K562 (cell line): ENCODE results near the gene CDK9. TPM values are rescaled to one million over a fixed set of nuclear protein-coding genes. Genes with fewer than 3 reads are reported as not detected.

Experiments
- ATAC-seq: fragments of 200-7000 bp; cut with Tn5 transposase; 3 replicates; pipeline ENCODE4 v1.9.1; 2020; ENCODE audit warnings: moderate library complexity
- BruUV-seq: library from RNA; stranded (reverse); fragments of 400-500 nt; replicated peaks from 2 replicates; lab custom pipeline; 2021; lab: Mats Ljungman, UMichigan
- CTCF ChIA-PET: fragments of 300-600 bp; formaldehyde crosslinking; extraction: SDS; loops from one replicate; lab custom pipeline; 2021; ENCODE audit warnings: low intra/inter-chr PET ratio; lab: Yijun Ruan, JAX
- POLR2A ChIA-PET: fragments of 300-600, 350-650 bp; sonication (Branson Sonifier 250); formaldehyde crosslinking; extraction: SDS; loops from one replicate; lab custom pipeline; 2021; ENCODE audit warnings: antibody characterized with exemption, inconsistent platforms; lab: Yijun Ruan, JAX
- DNase-seq, 4 experiments: peaks; one replicate each; pipeline versions ENCODE4 v3.0.0 to v3.0.0-alpha.2; 2011 to 2018; ENCODE audit warnings: low spot score in 3 of 4, mixed read lengths in 3 of 4; ENCODE audit errors: extremely low read depth in 1 of 4
- FAIRE-seq: peaks from 2 replicates; lab custom pipeline; 2011; peaks lifted over from hg19 to GRCh38; lab: Jason Lieb, UNC
- H2AFZ ChIP-seq: 2 replicates; pipeline ENCODE4 v1.6.0; 2011; ENCODE audit warnings: low read depth, low read length, control low read depth, inconsistent platforms
- H3K27ac ChIP-seq: fragments of 200-600 bp; 3 replicates; pipeline ENCODE4 v1.8.0; 2011; ENCODE audit warnings: low read depth, mild to moderate bottlenecking, control low read depth, inconsistent platforms, low read length, moderate library complexity, mixed read lengths; ENCODE audit errors: extremely low read depth
- H3K27me3 ChIP-seq, 2 experiments: fragments of 300-600 bp in 1 of 2; 2 replicates in 1 of 2; 3 replicates in 1 of 2; pipeline versions ENCODE4 v1.6.0 to v1.8.0; 2011; ENCODE audit warnings: inconsistent platforms in 2 of 2, low read length in 2 of 2, mild to moderate bottlenecking in 1 of 2, mixed read lengths in 1 of 2, moderate library complexity in 1 of 2; ENCODE audit not compliant: control insufficient read depth in 2 of 2, insufficient read depth in 2 of 2
- H3K36me3 ChIP-seq: fragments of 300-600 bp; 3 replicates; pipeline ENCODE4 v1.8.0; 2011; ENCODE audit warnings: mild to moderate bottlenecking, low read length, inconsistent platforms; ENCODE audit not compliant: control insufficient read depth, insufficient read depth
- H3K4me1 ChIP-seq, 2 experiments: fragments of 200-600 bp in 1 of 2; replicated peaks in 1 of 2; 2 replicates in 1 of 2; 3 replicates in 1 of 2; pipeline versions ENCODE4 v1.5.1 to v1.8.0; 2011; ENCODE audit warnings: inconsistent platforms in 2 of 2, low read length in 2 of 2, mild to moderate bottlenecking in 1 of 2, mixed read lengths in 1 of 2, moderate library complexity in 1 of 2; ENCODE audit not compliant: control insufficient read depth in 2 of 2, insufficient read depth in 2 of 2
- H3K4me2 ChIP-seq: 2 replicates; pipeline ENCODE4 v1.6.1; 2011; ENCODE audit warnings: low read length, control low read depth, inconsistent platforms, mixed read lengths; ENCODE audit not compliant: insufficient read depth
- H3K4me3 ChIP-seq: fragments of 200-600 bp; sonication (generic), shearing (Covaris generic); 2 replicates; pipeline ENCODE4 v1.5.1; 2016; ENCODE audit warnings: control low read depth, inconsistent platforms
- H3K79me2 ChIP-seq: fragments of 200-600 bp; 3 replicates; pipeline ENCODE4 v1.8.0; 2011; ENCODE audit warnings: low read length, inconsistent platforms; ENCODE audit not compliant: control insufficient read depth, insufficient read depth
- H3K9ac ChIP-seq, 2 experiments: 2 replicates each; pipeline versions ENCODE4 v1.6.0 to v1.6.1; 2011; ENCODE audit warnings: low read depth in 2 of 2, low read length in 2 of 2, control low read depth in 1 of 2, inconsistent platforms in 1 of 2, mild to moderate bottlenecking in 1 of 2, mixed read lengths in 1 of 2; ENCODE audit not compliant: insufficient read depth in 1 of 2
- H3K9me1 ChIP-seq: one replicate; pipeline ENCODE4 v1.6.0; 2011; ENCODE audit warnings: inconsistent platforms, mild to moderate bottlenecking, low read length, moderate library complexity; ENCODE audit not compliant: control insufficient read depth, insufficient read depth
- H3K9me3 ChIP-seq: replicated peaks from 2 replicates; pipeline ENCODE4 v1.5.1; 2011; ENCODE audit warnings: low read depth, low read length, inconsistent platforms; ENCODE audit not compliant: control insufficient read depth, insufficient read depth
- H4K20me1 ChIP-seq: replicated peaks from 2 replicates; pipeline ENCODE4 v1.6.1; 2011; ENCODE audit warnings: low read length, inconsistent platforms, mixed read lengths; ENCODE audit not compliant: control insufficient read depth, insufficient read depth
- C11orf30 ChIP-seq: fragments of 450-650 bp; IDR thresholded peaks from 2 replicates; pipeline ENCODE4 v1.6.1; 2016; ENCODE audit warnings: low read depth, mild to moderate bottlenecking
- CHAMP1 ChIP-seq: fragments of 450-650 bp; IDR thresholded peaks from 2 replicates; pipeline ENCODE4 v1.6.1; 2016; ENCODE audit warnings: mild to moderate bottlenecking
- E2F4 ChIP-seq: sonication (generic); formaldehyde crosslinking; IDR thresholded peaks from 2 replicates; pipeline ENCODE4 v1.8.0; 2022; ENCODE audit warnings: mild to moderate bottlenecking, low read depth, missing genetic modification reagents
- MAFF ChIP-seq: IDR thresholded peaks from 2 replicates; pipeline ENCODE4 v1.6.1; 2012; ENCODE audit warnings: low read length, improper control_type of control experiment
- MCM5 ChIP-seq: fragments of 450-650 bp; IDR thresholded peaks from 2 replicates; pipeline ENCODE4 v1.6.1; 2016; ENCODE audit warnings: low read depth
- NCOA4 ChIP-seq: fragments of 450-650 bp; IDR thresholded peaks from 2 replicates; pipeline ENCODE4 v1.6.1; 2018; ENCODE audit warnings: mild to moderate bottlenecking; ENCODE audit not compliant: partially characterized antibody
- PCBP2 ChIP-seq: fragments of 200-400 bp; formaldehyde crosslinking; IDR thresholded peaks from 2 replicates; pipeline ENCODE4 v1.6.1; 2018; ENCODE audit warnings: low read length, low read depth, mild to moderate bottlenecking, moderate library complexity; ENCODE audit not compliant: poor library complexity, severe bottlenecking
- POLR2AphosphoS2 ChIP-seq: IDR thresholded peaks from 2 replicates; pipeline ENCODE4 v1.6.1; 2012; ENCODE audit warnings: low read length, improper control_type of control experiment
- SREBF1 ChIP-seq: fragments of 150-350 bp; IDR thresholded peaks from 2 replicates; pipeline ENCODE4 v1.6.1; 2014; ENCODE audit warnings: antibody characterized with exemption, low read depth, low read length, borderline replicate concordance
- THRB ChIP-seq: fragments of 450-650 bp; formaldehyde crosslinking; conservative IDR thresholded peaks from 2 replicates; pipeline ENCODE4 v1.4.0; 2022; ENCODE audit warnings: mild to moderate bottlenecking, missing genetic modification characterization
- WHSC1 ChIP-seq: IDR thresholded peaks from one replicate; pipeline ENCODE4 v1.6.1; 2012; ENCODE audit warnings: low read length, control low read depth, inconsistent platforms
- ZNF395 ChIP-seq: fragments of 200-800 bp; sonication (Bioruptor generic); IDR thresholded peaks from 2 replicates; pipeline ENCODE4 v1.6.1; 2017; ENCODE audit warnings: missing genetic modification characterization, missing compliant biosample characterization
- ZNF584 ChIP-seq: fragments of 200-800 bp; sonication (Bioruptor generic); IDR thresholded peaks from 2 replicates; pipeline ENCODE4 v1.6.1; 2016; ENCODE audit warnings: low read depth, mild to moderate bottlenecking, missing genetic modification characterization, missing compliant biosample characterization
- WGBS: fragments of 100-300 bp; shearing (Covaris generic); methylation state at CpG from one replicate; pipeline ENCODE4 v1.1.6; 2016; ENCODE audit warnings: low coverage, mixed read lengths; ENCODE audit not compliant: insufficient coverage; ENCODE audit errors: missing lambda C conversion rate; 5-methylcytosine and 5-hydroxymethylcytosine counted together
- in situ Hi-C: fragments of 300-500 bp; cut with MboI; formaldehyde crosslinking; loops from 4 replicates; pipeline ENCODE4 v1.15.0; 2018; ENCODE audit warnings: inconsistent platforms, mixed read lengths
- intact Hi-C: fragments of 100-400 bp; cut with micrococcal nuclease; formaldehyde crosslinking; loops from 2 replicates; pipeline ENCODE4 v1.14.2; 2022
- polyA plus RNA-seq, 8 experiments: library from polyadenylated mRNA; depleted of rRNA in 4 of 8; stranded (reverse) in 5 of 8; unstranded in 3 of 8; fragments of >200 nt; fragmentation: Nextera tagmentation in 2 of 8; fragmentation: Illumina TruSeq in 1 of 8; extraction: Ambion mirVana in 2 of 8; extraction: Trizol in 1 of 8; gene quantifications; 2 replicates each; pipeline versions ENCODE4 v1.2.1 to v1.2.3, GENCODE V29; 2011 to 2014; ENCODE audit warnings: inconsistent platforms in 1 of 8, missing spikeins in 1 of 8
- total RNA-seq, 7 experiments: library from RNA; depleted of rRNA in 6 of 7; stranded (reverse); fragments of >200 nt in 6 of 7; fragmentation: Illumina TruSeq in 2 of 7; extraction: Trizol in 2 of 7; gene quantifications; 2 replicates each; pipeline versions ENCODE4 v1.2.1 to v1.2.3, GENCODE V29; 2011 to 2021; ENCODE audit warnings: low replicate concordance in 1 of 7
- TF ChIP-seq, protein P1 (sequence below): fragments of 450-650 bp; formaldehyde crosslinking; IDR thresholded peaks from 2 replicates; pipeline ENCODE4 v1.4.0; 2022; ENCODE audit warnings: missing genetic modification characterization

Gene CDK9
- total and polyA plus RNA-seq, 9 of the 15 experiments (the other 6 are each of a cell fraction or from before 2014, with no cell fraction given), result 4.2 to 78.6 (median 33.0) TPM

DNA sequence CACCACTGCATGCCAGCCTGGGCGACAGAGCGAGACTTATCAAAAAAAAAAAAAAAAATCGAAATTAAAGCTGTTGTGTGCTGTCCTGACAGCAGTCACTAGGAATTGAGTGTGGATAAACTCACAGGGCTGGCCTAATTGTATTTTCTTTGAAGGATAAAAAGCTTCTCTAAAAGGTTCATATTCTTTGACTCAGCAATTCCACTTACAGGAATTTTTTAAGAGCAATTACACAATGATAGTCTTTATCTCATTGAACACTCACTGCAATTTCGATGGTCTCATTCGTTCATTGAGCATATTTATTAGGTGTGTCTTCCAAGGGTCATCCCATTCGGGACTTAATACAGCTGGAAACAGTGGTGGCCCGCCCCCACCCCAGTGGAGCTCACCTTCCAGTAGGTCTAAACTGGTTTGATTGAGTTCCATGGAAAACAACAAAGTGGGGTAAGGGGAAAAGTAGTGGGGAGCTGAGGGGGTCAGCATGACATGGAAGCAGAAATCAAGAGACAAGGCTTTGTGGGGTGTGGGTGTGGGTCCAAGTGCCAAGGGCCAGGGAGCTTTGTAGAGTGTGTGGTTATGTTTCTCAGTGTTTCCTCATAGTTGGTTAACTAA lies 6.7 kb downstream of the CDK9 start:
- H3K9me1 ChIP-seq, result no peaks in the 10 kb centered on the region
- FAIRE-seq (no peak), DNase-seq (no peak), ATAC-seq (peak; percentile 23)
- peaks cover 57% of the 10 kb centered on the region for H3K36me3 ChIP-seq
- H3K27ac ChIP-seq, result no peak overlapping the region
- ChIA-PET CTCF (interaction anchor here (0.6 to 0.7 kb wide), 2 partner anchors 77 to 274 kb away, joined by 4 read pairs; no protein-coding TSS in a partner anchor), POLR2A (interaction anchor here (0.6 to 2.7 kb wide), 16 partner anchors 9 to 234 kb away, joined by 3 to 19 read pairs (median 5); partner anchors contain the start of genes AK1, FPGS, PIP5KL1 and TOR2A)
- BruUV-seq, result no TSS peak
- WGBS, result 56% methylated on average over 7 of the region's 7 CpGs
- no peak overlapping the region for H3K9ac ChIP-seq
- H4K20me1 ChIP-seq, result peaks cover 18% of the 10 kb centered on the region; the same call in 1 of the 2 replicates
- in situ Hi-C loops (no loop called here), intact Hi-C loops (no loop called here)
- H3K4me3 ChIP-seq, result no peak overlapping the region
- no peaks in the 10 kb centered on the region for H3K9me3 ChIP-seq
- peaks cover 3 to 30% of the 10 kb centered on the region in 2 experiments; a peak in 4 of 5 replicates for H3K4me1 ChIP-seq
- no peak overlapping the region for H2AFZ ChIP-seq
- H3K27me3 ChIP-seq, result no peaks in the 10 kb centered on the region
- peaks cover 27% of the 10 kb centered on the region for H3K79me2 ChIP-seq
- H3K4me2 ChIP-seq, result no peak overlapping the region
- TF ChIP-seq THRB (CRISPR knock-in tag), result 0 out of 2 replicates have a peak, but pooled peaks have one; percentile 38
- no peak for TF ChIP-seq SREBF1
- peak; percentile 65 for TF ChIP-seq C11orf30
- TF ChIP-seq NCOA4, result no peak
- TF ChIP-seq, protein P1, sequence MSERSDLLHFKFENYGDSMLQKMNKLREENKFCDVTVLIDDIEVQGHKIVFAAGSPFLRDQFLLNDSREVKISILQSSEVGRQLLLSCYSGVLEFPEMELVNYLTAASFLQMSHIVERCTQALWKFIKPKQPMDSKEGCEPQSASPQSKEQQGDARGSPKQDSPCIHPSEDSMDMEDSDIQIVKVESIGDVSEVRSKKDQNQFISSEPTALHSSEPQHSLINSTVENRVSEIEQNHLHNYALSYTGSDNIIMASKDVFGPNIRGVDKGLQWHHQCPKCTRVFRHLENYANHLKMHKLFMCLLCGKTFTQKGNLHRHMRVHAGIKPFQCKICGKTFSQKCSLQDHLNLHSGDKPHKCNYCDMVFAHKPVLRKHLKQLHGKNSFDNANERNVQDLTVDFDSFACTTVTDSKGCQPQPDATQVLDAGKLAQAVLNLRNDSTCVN (CRISPR knock-in tag), result 0 out of 2 replicates have a peak, but pooled peaks have one; percentile 29
- no peak for TF ChIP-seq CHAMP1
- TF ChIP-seq MCM5, result no peak
- no peak for TF ChIP-seq E2F4 (CRISPR knock-in tag)
- TF ChIP-seq POLR2AphosphoS2, result peak; percentile 64; the same call in 1 of the 2 replicates
- TF ChIP-seq ZNF584 (CRISPR knock-in tag), result no peak
- peak; percentile 32; the same call in 1 of the 2 replicates for TF ChIP-seq MAFF
- TF ChIP-seq ZNF395 (CRISPR knock-in tag), result no peak
- TF ChIP-seq WHSC1, result no peak
- TF ChIP-seq PCBP2, result no peak
